Measurements from ENCODE around the gene CDKN3.
"Not testable (repeated sequence)": the region's sequence is repeated elsewhere in the genome, so short reads cannot be mapped to it uniquely, and the experiment has no call there.

The CDKN3 gene

GRCh38 chr14:54425068-54425467 lies 28.3 kb downstream of the CDKN3 start:
- no peak for DNase-seq

DNA sequence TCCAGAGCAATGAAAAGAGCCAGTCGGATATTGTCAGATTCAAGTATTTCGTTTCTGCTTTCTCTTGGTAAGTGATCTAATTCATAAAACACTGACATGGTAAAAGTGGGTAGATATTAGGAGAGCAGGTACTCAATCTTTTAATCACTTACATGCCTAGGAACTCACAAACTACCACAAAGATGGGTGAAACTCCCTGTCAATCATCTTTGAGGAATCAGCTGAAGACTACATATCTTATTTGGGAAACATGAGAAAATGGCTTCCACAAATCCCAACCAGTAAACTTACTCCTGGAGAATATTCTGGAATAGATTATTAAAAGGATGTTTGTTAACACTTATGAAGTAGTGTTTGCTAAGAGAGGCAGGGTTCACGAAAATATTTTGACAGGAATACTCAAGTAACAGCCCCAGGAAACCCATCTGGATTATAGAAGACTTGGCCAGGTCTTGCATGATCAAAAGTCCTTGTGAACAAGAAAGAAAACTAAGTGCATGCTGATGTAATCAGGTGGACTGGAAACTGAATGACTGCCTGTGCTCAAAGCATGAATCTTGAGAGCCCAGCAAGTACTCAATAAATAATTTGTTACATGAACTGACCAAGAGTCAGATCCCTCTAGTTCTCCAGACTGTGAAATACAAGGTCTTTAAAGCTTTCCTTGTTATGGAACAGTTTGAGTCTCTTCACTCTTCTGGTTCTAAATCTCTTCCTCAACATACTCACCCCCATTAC lies 28.9 kb downstream of the CDKN3 start:
- no peak for DNase-seq

DNA sequence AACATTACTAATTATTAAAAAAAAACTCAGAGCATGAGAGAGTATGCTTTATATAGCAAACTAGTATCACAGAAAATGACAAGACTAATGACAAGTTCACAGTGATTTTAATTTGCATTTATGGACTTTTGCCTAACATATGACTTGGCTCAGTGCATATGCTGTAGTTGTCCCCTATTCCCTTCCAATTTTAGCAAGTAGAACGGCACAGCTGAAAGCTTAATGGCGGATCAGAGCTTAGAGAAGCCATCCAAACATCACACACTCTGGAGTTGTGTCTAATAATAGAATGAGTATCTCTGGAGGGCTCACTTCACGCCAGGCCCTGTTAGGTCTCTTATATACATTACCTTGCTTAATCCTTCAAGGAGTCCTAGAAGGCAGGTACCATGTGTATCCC lies 31.1 kb downstream of the CDKN3 start:
- no peak for DNase-seq

- no peak for DNase-seq
Measured at GRCh38 chr14:54428527-54428926, 31.7 kb downstream of the CDKN3 start.

- no peak for DNase-seq
Measured at GRCh38 chr14:54435500-54435981, 38.7 kb downstream of the CDKN3 start.

GRCh38 chr14:54437954-54438353 lies 41.1 kb downstream of the CDKN3 start:
- not testable (repeated sequence) for DNase-seq

GRCh38 chr14:54438703-54439102 lies 41.9 kb downstream of the CDKN3 start:
- no peak for DNase-seq

DNA sequence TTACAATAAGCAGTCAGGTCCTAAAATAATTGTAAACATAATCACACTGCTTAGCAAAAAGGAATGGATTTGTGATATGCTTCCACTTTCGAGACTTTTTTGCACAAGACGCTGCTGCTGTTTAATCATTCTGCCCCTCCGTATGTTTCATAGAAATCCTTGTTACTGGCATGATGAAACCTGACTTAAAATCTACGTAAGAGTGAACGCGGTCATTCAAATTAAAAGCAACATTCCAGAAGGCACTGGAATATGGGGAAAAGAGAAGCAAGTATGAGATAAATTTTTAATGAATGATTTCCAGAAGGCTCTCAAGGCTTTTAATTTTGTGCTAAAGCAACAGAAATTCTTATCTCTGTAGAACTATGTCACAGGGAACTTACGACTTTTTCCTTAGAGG lies 43.2 kb downstream of the CDKN3 start:
- no peak for DNase-seq

DNA sequence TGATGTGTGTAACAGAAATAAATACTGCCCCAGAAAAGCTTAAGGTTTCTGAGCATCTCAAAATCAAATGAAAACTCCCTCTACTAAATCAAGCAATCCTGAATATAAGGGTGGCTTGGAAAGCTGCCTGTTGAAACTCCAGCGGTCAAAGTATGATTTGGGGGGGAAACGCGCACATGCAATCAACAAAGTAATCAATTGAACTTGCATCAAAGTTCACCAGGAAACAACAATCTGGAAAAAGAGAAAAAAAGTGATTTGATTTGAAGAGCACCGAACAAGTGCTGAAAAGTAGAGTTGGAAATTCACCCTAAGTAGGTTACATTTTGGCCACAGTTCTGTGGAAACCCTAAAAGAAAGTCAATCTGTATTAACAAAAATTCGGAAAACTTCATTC lies 43.7 kb downstream of the CDKN3 start:
- DNase-seq: no peak

- peak; percentile 88 for DNase-seq
Measured at GRCh38 chr14:54440873-54441868, 44.4 kb downstream of the CDKN3 start, which contains the start of gene CNIH1. Gene CNIH1 (minus strand): TSS chr14:54441374. CDS start chr14:54441327, 47 bp downstream.

DNA sequence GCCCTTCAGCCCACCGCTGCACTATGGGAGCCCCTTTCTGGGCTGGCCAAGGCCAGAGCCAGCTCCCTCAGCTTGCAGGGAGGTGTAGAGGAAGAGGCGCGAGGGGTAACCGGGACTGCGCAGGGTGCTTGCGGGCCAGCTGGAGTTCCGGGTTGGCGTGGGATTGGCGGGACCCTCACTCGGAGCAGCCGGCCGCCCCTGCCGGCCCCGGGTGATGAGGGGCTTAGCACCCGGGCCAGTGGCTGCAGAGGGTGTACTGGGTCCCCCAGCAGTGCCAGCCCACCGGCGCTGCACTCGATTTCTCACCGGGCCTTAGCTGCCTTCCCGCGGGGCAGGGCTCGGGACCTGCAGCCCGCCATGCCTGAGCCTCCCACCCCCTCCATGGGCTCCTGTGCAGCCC lies 46.2 kb downstream of the CDKN3 start:
- DNase-seq: not testable (repeated sequence)

DNA sequence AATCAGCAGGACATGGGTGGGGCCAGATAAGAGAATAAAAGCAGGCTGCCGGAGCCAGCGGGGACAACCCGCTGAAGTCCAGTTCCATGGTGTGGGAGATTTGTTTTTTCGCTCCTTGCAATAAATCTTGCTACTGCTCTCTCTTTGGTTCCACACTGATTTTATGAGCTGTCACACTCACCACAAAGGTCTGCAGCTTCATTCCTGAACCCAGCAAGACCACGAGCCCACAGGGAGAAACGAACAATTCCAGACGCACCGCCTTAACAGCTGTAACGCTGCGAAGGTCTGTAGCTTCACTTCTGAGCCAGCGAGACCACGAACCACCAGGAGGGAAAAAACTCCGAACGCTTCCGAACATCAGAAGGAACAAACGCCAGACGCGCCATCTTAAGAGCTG lies 47.2 kb downstream of the CDKN3 start:
- DNase-seq: no peak

GRCh38 chr14:54444681-54445080 lies 47.9 kb downstream of the CDKN3 start:
- DNase-seq: no peak

DNA sequence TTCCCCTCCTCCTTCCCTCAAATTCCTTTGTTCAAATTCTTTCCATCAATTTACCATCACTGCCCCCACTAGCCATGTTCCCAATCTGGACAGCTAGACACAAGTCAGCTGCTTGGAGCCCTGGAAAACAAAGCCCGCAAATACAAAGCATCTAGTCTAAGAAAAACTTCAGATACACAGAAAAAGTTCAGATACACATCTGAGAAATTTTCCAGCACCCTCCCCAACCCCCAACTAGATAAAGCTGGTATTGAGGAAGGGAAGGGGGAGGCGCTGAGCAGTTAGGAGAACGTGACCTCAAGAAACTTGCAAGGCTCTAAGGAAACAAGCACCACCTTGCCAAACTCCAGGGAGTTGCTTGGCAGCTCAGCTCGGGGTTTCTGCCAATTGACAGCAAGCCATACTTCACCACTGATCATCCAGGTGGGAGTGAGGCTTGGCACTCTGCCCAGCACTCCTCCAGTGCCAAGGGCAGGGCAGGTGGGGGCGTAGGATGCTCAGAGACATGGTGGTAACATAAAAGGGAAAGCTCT lies 49.4 kb downstream of the CDKN3 start:
- DNase-seq: no peak

DNA sequence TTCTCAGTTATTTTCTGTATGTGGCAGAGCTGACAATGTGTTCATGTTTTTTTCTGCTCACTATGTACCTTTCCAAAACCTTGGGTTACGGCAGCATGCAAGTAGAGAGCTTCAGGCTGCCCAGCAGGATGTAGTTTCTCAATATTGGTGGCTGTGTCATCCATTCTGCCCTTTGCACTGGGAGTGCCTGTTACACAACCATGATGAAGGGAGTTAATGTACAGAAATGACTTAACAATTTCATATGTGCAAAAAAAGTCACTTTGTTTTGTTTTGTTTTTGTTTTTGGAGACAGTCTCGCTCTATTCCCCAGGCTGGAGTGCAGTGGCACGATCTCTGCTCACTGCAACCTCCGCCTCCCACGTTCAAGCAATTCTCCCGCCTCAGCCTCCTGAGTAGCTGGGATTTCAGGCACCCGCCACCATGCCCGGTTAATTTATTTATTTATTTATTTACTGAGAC lies 50.5 kb downstream of the CDKN3 start:
- DNase-seq: no peak

GRCh38 chr14:54450535-54450934 lies 53.7 kb downstream of the CDKN3 start:
- DNase-seq: no peak

DNA sequence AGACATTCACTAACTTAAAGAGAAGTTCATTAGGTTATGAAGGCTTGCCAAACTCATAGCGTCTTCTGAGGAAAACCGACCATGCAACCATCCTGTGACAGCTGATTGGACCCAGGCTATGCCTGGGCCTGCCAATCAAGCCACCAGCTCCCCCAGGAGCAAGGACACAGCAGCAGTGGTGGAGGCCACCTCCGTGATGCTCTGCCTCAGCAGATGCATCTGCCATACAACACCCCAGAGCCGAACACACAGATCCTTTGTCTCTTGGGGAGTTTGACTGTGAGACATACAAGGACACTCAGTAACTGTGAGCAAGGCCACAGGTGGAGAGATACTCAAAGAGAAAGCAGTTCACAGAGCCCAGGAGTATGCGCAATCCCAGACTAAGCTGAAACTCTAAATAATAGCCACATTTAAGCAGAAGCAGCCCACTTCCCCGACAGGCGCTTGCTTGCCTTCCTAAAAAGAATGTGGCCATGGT lies 54.4 kb downstream of the CDKN3 start:
- DNase-seq: no peak

DNA sequence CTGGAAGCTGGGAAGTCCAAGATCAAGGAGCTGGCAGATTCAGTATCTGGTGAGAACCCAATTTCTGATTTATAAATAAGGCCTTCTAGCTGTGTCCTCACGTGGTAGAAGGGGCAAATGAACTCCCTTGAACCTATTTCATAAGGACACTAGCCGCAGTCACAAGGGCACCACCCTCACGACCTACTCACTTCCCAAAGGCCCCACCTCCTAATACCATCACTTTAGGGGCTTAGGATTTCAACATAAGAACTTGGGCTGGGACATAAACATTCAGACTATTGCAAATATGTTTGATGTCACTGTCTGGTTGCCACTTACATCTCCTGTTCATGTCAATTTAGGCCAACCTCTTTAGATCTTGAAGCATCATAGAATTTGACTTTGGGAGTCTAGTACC lies 55.2 kb downstream of the CDKN3 start:
- DNase-seq: no peak

DNA sequence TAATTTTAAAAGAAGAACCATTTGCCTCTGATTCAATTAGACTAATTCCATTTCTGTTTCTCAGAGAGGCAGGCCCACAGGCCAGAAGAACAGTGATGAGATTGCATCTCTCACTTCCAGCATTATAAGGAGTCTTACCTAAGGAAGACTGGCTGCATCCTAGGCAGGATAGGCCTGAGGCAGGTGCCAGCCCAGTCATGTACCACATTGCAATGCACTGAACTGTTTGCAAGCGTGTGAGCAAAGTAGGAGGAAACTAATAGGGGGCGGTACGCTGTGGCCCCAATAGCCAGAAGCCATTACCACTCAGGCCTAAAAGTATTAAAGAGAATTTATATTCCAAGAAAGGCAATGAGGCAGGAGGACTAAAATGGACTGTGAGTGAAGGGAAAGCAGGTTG lies 56.4 kb downstream of the CDKN3 start:
- no peak for DNase-seq

DNA sequence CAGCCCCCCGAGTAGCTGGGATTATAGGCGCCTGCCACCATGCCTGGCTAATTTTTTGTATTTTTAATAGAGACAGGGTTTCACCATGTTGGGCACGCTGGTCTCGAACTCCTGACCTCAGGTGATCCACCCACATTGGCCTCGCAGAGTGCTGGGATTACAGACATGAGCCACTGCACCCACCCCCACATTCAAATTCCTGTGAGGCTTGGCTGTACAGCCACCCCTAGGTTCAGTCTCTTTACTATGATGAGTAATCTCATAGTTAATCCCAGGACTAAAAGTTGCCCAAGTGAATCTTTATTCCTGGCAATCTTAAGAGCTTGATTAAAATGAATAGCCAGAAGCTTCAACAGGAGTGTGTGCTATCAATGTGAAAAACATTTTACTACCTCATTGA lies 57.2 kb downstream of the CDKN3 start:
- DNase-seq: not testable (repeated sequence)

DNA sequence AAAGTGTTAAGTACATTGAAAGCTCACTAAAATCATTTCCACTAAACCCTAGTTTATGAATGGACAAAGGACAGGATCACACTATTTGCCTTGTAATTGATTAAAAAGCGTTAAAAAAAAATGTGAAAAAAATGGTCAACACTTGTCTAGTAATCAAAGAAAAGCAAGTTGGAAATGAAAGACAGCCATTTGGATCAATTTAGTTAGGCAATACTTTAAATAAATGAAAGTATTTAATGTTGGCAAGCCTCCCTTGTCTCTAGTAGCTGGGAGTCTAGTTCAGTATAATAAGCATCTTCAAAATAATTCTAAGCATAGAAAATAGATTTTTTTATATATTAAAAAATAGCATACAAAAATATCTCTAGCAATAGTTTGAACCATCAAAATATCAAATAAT lies 58.6 kb downstream of the CDKN3 start:
- no peak for DNase-seq

DNA sequence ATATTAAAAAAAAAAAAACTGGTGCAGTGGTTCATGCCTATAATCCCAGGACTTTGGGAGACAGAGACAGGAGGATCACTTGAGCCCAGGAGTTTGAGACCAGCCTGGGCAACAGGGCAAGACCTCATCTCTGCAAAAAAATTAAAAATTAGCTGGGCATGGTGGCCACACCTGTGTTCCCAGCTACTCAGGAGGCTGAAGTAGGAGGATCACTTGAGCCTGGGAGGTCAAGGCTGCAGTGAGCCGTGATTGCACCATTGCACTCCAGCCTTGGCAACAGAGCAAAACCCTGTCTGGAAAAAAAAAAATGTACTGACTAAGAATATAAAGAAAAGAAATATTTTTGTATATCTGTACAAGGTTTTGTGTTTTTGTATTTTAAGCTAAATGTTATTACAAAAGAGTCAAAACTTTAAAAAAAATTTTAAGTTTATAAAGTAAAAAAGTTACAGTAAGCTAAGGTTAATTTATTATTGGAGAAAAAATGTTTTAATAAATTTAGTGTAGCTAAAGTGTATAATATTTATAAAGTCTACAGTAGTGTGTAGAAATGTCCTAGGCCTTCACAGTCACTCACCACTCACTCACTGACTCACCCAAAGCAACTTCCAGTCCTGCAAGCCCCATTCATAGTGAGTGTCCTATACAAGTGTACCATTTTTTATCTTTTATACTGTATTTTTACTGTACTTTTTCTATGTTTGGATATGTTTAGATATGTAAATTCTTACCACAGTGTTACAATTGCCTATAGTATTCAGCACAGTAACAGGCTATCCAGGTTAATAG lies 60.2 kb downstream of the CDKN3 start:
- DNase-seq: not testable (repeated sequence)
